GM12874 (cell line): ENCODE data around the gene NRROS.

Source experiments
- TF ChIP-seq, protein P1 (sequence below): IDR thresholded peaks from 2 replicates; pipeline ENCODE4 v1.5.1; 2011; ENCODE audit warnings: low read depth, mild to moderate bottlenecking, control low read depth, low read length, moderate library complexity; ENCODE audit not compliant: insufficient read depth

NRROS gene

DNA sequence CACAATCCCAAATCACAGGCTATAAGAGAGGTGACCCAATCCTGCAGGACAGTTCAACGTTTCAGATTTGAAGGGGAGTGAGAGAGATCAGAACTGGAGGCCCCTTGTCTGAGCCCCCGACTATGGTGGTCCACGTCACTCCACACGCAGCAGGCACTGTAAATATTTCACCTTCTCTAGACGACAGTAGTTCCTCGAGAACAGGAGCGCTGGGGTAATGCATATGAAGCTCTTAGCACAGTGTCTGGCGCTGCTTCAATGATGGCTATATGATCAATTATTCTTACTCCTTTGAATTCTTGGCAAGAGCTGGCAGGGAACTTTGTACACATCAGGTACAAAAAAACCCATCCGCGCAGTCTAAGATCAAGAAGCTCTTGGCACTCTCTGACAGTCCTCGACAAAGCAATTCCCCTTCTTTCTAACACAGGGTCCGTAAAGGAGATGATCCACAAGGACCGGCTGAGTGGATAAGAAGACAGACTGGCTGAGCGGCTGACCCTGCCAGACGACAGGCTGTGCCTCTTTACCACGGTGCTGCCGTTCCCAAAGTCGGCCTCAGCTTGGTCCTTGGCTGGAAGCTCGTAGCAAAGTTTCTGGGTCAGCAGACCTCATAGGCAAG lies 522 bp upstream of the NRROS start:
- TF ChIP-seq, protein P1, sequence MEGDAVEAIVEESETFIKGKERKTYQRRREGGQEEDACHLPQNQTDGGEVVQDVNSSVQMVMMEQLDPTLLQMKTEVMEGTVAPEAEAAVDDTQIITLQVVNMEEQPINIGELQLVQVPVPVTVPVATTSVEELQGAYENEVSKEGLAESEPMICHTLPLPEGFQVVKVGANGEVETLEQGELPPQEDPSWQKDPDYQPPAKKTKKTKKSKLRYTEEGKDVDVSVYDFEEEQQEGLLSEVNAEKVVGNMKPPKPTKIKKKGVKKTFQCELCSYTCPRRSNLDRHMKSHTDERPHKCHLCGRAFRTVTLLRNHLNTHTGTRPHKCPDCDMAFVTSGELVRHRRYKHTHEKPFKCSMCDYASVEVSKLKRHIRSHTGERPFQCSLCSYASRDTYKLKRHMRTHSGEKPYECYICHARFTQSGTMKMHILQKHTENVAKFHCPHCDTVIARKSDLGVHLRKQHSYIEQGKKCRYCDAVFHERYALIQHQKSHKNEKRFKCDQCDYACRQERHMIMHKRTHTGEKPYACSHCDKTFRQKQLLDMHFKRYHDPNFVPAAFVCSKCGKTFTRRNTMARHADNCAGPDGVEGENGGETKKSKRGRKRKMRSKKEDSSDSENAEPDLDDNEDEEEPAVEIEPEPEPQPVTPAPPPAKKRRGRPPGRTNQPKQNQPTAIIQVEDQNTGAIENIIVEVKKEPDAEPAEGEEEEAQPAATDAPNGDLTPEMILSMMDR: no peak

DNA sequence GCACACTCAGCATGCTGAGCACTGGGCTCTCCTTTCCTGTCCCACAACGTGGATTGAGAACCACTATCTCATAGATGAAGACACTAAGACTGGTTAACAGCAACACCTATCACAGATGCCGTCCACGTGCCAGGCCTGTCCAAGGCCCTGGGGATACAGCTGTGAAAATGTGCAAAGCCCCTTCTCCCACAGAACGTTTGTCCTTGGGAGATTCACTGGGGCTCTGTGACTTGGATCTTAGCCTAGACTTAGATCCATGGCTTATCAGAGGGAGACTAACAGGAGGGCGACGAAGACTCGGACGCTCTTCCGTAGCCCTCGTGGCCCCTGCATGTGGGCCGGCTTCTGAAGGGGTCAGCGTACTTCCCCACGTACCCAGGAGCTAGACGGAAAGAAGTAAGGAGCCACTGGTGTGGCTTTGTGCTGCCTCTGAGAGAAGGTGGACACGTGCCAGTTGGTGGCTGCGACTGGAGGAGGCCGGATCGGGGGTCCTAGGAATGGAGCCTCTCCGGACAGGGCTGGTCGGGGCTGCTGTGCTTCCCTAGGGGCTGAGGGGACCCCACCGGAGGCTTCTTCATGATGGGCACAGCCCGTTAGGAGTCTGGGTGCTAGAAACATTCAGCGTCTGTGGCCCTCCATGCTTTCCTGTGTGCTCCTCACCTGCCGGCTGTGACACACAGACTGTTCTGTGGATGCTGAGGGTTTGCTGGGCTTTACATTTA lies 964 bp downstream of the NRROS start:
- TF ChIP-seq, protein P1: no peak

DNA sequence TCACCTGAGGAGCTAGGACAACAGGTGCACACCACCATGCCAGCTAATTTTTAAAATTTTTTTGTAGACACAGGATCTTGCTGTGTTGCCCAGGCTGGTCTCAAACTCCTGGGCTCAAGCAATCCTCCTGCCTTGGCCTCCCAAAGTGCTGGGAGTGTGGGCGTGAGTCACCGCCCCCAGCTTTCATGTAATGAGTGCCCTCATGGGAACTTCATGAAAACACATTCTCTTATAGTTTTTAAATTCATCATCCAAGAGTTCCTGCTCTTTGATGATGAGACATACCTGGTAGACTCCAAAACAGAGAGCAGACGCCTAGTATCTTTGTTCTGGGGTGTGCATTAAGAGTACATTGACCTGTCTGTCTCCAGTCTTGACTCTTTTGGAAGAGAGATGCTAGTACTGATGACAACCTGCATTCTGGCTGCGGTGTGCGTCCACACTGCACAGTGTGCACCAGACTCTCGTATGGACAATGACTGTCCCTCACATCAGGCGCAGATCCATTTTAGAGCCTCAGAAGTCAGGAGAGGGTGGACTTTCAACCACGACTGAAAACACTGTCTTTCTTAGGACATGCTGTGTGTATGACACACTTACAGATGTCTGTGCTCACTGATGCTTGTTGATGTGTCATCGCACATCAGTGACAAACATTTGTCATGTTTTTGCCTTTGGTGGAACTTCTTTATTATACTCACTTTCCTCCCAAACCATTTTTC lies 2.0 kb downstream of the NRROS start:
- TF ChIP-seq, protein P1: no peak

DNA sequence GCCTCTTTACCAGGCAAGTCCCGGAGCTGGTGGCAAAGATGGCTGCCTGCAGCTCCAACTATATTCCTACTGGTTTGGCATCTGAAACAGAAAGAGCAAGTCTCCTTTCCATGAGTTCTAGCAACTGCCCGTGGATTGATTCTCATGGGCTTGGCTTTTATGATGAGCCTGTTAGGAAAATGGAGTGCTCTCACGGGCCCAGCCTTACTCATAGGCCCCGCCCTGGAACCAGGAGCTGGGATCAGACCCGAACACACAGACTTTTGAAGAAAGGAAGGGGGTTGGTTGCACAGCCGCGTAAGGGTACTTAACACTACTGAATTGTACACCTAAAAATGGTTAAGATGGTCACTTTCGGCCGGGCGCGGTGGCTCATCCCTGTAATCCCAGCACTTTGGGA lies 2.9 kb downstream of the NRROS start:
- TF ChIP-seq, protein P1: no peak

DNA sequence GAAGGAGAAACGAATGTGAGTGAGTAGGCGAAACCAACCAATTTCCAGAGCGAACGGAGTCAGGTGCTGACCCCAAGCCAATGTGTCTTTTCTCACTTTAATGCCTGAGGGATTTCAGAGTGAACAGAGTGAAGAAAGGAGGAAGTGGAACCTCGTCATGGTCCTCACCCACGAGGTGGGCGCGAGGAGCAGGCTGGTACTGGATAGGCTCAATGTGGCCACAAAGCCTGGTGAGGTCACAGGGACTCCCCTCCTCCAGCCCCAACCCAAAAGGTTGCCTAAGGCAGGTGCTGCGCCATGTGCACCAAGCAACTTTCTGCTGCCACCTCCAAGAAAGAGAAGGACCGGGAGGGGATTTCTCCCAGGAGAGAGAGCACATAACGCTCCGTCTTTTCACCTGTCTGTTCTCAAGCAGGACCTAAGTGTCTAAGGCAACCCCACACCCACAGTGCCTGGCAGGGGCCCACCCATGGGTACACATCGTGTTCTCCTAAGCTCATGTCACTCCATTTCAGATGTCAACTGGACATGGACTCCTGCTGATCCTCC lies 3.8 kb downstream of the NRROS start:
- TF ChIP-seq, protein P1: no peak

DNA sequence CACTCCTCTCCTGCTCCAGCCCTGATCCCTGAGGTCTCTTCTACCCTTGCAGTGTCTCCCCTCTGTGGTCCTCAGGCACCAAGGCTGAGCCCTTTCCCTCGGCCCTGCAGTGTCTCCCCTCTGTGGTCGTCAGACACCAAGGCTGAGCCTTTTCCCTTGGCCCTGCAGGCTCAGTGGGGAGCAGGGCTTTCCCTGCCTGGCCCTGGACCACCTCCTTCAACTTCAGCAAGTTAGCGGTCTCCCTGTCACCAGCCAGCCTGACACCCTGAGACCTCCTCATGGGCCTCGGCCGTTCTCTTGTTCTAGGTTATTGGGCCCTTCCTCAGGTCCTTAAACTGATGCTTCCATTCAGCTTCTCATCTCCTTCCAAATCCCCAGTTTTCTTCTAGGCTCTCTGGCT lies 4.3 kb downstream of the NRROS start:
- TF ChIP-seq, protein P1: no peak

DNA sequence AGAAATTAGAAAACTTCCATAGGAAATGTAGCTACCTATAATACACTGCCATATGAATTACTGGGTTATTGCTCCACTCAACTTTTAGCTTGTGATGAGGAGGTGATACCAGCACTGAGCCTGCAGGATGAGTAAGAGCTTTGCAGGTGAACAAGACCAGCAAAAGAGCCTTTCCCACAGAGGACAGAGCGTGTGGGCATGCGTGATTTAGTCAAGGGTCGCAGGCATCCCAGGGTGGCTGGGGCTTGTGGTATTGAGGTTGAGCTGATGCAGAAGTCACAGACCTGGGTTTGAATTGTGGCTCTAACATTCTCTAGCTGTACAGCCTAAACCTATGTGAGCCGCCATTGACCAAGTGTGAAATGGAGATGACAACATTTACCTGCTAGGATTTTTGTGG lies 5.6 kb downstream of the NRROS start:
- TF ChIP-seq, protein P1: no peak
